Myocyte (in vitro differentiated cells): ENCODE data around the gene SNRPA1. TPM values are rescaled to one million over a fixed set of nuclear protein-coding genes. Genes with fewer than 3 reads are reported as not detected.
A peak's percentile ranks its signal among the peaks of the same experiment; 100 is the strongest.
"Not testable (repeated sequence)": the region's sequence is repeated elsewhere in the genome, so short reads cannot be mapped to it uniquely, and the experiment has no call there.

Experiments used
- DNase-seq: peaks from one replicate; pipeline ENCODE4 v3.0.0-alpha.2; 2012; ENCODE audit warnings: low read depth
- total RNA-seq: library from RNA; depleted of rRNA; stranded (reverse); fragments of >200 nt; gene quantifications from 2 replicates; pipeline ENCODE4 v1.2.3, GENCODE V29; 2014

Gene SNRPA1
- total RNA-seq, 1 donor from 2014 or later = 15.4 TPM

DNA sequence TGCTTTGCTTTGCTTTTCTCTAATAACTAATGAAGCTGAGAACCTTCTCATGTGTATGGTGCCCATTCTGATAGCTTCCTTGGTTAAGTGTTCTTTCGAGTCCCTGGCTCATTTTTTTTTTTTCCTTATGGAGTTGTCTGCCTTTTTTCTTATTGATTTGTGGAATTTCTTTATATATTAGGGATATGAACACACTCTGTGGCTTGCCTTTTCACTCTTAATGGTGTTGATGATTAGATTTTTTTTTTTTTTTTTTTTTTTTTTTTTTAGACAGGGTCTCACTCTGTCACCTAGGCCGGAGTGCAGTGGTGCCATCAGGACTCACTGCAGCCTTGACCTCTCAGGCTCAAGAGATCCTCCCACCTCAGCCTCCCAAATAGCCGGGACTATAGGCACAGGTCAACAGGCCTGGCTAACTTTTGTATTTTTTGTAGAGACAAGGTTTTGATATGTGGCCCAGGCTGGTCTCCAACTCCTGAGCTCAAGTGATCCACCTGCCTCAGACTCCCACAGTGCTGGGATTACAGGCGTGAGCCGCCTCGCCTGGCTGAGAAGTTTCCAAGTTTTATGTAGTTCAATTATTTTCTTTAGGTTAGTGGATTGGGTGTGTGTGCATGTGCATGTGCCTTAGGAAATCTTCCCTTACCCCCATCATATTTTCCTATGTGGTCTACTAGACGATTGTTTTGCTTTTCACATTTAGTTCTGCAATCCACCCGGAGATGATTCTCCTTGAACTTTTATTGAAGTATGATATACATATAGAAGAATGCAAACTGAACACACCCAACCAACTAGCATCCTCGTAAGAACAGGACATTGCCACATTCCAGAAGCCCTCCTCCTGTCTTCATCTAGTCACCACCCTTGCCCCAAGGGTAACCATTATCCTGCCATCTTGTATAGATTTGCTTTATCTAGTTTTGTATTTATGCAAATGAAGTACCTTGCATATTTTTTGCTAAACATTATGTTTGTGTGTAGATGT is 1.7 kb upstream of the SNRPA1 start:
- DNase-seq = no peak

DNA sequence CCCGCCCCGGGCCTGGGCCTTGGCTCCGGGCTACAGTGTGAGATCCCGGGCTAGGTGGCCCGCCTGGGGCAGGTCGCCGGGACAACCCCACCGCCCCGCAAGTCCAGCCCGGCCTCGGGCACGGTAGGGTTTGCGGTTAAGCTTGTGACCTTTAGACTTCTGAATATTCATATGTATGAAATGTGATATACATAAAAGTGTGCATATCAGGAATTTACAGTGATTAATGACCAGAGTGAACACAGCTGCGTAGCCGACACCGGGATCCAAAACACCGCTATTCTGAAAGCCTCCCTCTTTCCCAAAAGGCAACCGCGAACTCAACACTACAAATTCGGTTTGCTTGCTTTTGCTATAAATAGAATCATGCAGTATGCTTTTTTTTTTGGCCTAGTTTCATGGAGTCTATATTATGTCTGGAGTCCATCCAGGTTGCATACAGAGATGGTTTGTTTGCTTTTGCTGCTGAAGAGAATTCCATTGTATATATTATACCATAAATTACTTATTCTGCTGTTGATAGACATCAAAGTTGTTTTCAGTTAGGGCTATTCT is 636 bp upstream of the SNRPA1 start:
- DNase-seq = no peak

DNA sequence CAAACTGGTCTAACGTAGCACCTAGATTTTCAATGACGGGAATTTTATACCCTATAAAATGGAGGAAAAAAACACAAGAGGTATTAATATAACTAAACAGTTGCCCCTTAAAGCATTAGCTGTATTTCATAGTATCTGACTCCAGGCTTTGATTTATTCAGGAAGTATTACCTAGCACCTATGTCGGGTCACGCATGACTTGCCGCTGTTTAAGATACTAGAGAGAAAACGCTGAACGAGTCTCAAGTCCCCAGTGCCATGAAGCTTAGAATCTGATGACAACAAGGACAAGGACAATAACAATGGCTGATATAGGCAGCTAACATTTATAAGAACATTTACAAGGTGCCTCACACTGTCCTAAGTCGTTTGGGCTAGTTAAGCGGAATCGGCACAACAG is 1.9 kb downstream of the SNRPA1 start:
- no peak for DNase-seq

DNA sequence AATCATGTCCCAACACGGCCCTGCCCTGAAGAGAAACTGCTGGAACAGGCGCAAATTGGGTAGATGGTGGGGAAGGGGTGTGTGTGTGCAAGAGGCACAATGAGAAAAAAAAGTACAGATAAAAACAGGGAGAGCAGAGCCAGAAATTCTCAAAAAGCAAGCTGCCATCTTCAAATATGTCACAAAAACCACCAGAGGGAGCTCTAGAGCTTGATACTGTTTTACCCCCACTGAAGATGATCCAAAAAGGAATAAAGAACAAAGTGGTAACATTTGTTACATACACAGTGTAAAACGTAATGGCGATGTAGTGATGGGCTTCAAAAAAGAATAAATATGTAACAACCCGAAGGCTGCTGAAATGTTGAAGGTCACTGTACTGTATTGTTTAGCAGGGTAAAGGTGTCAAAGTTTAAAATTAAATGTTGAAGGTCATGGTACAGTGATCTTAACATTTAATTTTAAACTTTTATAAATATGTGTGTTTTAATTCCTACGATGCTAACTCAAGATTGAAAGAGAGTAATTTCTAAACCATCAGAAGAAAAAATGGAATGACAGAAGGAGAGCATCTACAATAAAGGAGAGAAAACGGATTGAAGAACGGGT is 6.0 kb downstream of the SNRPA1 start:
- DNase-seq = peak; percentile 49

DNA sequence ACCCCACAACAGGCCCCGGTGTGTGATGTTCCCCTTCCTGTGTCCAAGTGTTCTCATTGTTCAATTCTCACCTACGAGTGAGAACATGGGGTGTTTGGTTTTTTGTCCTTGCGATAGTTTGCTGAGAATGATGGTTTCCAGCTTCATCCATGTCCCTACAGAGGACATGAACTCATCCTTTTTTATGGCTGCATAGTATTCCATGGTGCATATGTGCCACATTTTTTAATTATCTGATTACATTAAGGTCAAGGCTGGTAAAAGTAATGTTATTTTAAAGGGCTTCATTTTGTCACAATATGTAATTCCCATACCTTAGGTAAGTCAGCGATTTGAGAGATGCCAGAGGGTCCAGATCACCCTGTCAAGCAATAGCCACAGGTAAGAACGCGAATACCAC is 7.7 kb downstream of the SNRPA1 start:
- not testable (repeated sequence) for DNase-seq

DNA sequence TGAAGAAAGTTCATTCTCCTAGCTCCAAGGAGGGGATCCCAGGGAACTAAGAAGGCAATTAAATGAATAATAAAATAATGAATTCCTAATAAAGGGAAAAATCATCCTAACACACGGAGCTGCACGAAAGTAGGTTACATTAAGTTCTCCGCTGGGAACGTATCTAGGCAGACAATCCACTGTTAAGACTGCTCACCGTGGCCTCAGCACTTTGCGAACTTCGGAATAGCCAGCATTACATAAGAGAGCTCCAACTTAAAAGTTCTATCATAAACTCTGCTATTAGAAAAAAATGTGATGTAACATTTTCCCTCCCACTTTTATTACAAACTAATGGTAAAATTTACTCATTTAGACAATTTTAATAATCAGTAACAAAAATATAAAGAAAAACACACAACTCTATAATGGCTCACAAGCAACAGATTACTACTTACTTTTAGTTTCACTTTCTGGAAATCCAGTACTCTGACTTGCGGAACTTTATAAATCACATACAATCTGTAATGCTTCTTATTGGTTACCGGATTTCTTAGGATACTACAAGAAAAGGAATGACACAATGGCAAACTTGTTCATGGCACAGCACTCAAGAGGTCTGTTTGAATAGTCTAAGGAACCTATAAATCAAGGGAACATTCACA is 8.5 kb downstream of the SNRPA1 start:
- DNase-seq = no peak

DNA sequence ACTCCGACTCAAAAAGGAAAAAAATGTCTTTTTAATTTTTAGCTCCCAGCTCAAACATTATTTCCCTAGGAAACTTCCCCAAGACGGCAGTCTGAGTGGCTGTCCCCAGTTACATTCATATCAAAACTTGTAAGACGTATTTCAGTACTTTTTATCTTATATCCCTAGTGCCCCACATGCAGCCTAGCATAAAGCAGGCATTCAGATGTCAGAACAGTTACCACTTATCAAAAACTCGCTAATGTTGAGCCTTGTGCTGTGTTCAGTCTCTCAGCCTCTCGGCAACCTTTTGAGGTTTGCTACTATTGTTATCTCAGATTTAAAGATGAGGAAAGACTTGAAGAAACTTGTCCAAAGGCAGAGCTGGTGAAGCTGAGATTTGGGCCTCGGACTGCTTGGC is 11.1 kb downstream of the SNRPA1 start:
- no peak for DNase-seq

DNA sequence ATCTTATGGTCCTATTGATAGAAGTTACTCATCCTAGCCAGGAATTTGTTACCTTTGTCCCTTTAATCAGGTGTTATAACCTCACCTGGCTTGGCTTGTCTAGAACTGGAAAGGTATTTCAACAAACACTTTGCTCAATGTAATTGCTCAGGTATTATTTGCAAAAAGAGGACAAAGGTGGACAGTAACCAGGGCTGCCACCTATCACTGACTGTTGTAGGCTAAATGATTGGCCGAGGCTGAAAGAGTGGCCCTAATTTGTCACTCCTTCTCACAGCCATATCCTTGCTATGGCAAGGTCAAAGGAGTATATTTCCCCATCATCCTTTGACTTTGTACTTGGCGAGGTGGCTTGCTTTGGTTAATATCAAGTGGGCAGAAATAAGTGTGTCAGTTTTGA is 15.0 kb downstream of the SNRPA1 start:
- no peak for DNase-seq

DNA sequence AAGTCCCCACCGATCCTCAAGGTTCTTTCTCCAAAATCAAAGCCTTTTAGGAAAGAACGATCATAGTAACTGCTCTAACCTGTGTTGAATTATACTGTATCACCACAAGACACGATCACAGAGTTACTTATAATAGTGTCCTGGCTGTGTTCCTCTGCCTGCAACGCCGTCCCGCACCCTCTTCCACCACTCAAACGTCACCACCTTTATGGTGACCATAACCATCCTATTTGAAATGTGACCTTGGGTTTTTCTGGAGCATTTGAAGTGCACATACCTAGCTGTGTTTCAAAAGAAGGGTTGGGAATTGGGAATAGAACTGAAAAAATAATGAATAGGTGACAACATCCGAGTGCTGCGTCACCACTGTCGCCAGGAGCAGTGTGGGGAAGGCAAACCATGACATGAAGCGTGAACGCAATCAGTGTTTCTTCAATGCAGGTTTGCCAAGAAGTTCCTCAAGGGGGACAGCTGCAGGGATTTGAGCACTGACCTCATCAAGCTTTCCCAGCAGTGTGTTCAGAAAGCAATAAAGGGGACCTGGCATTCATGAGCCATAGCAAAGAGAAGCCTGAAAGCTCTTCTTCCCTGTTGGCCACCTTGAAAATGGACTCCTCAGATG is 17.0 kb downstream of the SNRPA1 start:
- peak; percentile 70 for DNase-seq

DNA sequence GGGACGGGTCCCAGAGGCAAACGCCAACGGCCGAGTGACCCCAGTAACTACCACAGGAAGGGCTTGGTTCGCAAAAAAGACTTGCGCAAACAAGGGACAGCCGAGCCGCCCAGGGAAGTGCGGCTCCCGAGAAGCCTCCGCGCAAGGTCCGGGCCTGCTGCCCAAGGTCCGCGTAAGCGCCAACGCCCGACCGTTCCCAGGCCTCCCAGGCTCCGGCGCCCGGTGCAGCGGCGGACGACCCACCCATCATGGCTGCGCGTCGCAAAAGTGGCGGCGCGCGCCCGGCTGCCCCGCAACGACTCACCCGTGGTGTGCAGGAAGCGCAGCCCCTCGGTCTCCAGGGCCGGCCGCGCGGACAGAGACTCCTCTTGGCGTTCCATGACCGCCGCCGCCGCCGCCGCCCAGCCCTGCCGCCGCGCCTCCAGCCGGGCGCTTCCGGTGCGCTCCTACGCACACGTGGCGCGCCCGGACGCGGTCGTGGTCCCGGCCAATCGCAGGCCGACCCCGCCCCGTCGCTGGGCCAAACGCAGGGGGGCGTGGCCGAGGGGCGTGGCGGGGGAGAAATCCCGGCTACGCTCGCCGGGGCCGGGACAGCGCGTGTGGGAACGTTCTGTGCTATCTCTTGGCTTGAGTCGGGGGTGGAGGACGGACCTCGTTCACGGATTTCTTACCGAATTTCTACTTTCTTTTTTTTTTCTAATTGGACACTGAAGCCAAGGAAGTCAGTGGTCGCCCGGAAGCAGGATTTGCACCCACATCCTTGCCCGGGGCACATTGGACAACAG is 17.8 kb downstream of the SNRPA1 start, which contains the start of gene SELENOS:
Gene SELENOS, minus strand, starts transcription at position 448 of the 785 bp plus-strand sequence. Its CDS starts 68 bp downstream, at position 380.
- peak; percentile 92 for DNase-seq

DNA sequence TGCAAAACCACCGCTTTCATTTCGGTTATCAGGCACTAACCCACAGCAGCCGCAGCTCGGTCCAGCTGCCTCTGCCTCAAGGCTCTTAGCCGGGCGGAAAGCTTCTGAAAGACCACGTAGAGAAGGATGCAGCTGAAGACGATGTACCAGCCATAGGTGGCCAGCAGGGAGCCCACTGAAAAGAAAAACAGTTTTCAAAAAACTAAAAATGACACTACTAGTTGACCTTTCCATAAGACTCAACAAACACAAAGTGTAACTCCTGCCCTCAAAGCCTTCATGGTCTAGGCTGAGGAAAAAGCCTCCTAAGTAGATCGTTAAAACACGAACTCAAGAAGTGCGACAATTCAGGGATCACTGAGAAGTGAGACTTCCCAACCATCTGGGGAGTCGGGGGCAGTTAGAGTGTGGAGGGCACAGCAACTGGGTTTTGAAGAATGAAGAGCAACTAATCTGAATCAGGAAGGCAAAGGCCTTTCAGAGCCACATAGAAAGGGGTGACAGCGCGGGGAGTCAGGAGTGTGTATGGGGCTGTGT is 18.5 kb downstream of the SNRPA1 start:
- DNase-seq = peak; percentile 57

DNA sequence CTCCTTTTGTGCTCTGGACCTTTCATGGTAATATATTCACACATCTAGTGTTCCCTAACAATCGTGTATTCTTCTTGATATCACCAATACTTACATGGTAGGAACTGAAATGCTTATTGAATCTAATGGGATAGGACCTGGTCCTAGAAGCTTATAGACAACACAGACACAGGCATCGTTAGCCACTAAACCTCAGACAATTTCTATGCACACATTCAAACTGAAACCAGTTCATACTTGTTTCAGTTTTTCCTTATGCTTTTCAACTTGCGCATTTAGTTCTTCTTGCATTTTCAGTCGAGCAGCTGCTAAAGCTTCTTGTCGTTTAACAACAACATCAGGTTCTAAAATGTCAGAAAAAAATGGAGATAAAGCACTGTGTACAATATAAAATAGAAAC is 20.0 kb downstream of the SNRPA1 start:
- no peak for DNase-seq

DNA sequence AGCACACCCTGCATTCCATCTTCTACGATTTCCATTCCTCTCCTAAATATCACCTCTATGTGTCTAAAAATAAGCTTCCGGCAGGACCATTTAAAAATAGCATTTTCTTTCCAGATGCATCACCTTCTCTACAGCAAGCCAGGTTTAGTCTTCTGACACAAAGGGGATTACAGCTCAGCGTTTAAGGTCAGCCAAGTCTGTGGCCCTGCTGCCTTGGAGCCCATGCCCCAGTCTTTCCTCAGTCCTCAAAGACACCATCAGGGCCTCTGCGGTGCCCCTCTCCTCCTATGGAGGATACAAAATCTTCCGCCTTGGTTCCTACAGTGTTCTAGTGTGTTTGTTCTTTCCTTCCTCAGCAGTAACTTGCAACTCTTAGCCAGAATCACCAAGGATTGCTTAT is 21.5 kb downstream of the SNRPA1 start:
- DNase-seq = no peak

DNA sequence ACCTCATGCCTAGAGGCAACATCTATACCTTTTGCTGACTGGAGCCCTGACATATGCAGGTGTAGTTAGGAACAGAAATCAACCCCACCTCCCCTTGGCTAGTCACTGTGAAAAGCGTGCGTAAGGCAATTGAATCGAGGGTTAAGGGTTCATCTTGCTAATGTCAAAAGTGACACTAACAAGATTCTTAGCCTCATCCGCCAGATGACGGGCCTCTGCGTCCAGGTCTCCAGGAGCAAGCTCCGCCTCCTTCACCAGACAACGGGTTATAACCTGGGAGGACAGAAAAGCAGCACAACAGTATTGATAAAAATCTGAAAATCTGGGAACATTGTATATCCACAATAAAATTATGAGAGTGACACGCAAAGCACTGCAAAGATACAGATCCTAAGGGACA is 22.5 kb downstream of the SNRPA1 start:
- DNase-seq = no peak

DNA sequence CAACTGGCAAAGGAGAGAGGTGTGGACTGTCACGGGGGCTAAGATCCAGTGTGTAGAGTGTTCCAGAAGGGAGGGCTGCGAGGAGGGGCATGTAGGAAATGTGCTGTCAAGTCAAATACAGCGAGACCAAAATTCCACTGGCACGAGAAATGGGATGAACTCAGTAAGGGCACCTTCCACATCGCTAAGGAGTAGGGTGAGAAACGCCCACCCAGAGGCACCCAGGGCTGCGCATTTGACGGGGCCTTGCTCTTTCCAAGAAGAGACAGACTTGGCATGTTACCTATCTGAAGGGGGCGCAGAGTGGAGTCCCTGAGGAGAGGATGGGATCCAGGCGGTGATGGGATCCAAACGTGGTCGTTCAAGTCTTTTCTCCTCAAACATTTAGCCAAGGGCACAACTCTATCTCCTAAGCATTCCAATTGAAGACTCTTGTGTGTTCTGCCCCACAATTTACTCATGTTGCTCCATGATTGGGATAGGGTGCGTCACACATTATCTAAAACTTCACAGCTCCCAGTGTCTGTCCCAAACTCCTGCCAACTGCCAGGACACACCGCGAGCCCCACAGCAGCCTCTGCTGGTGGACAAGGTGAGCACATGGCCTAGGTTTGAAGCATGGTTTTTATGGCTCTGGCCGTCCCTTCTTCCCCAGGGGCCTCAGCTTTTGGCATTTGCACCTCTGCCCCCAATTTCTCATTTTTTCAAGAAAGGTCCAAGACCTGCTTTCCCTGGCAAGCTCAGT is 25.4 kb downstream of the SNRPA1 start:
- DNase-seq = no peak

DNA sequence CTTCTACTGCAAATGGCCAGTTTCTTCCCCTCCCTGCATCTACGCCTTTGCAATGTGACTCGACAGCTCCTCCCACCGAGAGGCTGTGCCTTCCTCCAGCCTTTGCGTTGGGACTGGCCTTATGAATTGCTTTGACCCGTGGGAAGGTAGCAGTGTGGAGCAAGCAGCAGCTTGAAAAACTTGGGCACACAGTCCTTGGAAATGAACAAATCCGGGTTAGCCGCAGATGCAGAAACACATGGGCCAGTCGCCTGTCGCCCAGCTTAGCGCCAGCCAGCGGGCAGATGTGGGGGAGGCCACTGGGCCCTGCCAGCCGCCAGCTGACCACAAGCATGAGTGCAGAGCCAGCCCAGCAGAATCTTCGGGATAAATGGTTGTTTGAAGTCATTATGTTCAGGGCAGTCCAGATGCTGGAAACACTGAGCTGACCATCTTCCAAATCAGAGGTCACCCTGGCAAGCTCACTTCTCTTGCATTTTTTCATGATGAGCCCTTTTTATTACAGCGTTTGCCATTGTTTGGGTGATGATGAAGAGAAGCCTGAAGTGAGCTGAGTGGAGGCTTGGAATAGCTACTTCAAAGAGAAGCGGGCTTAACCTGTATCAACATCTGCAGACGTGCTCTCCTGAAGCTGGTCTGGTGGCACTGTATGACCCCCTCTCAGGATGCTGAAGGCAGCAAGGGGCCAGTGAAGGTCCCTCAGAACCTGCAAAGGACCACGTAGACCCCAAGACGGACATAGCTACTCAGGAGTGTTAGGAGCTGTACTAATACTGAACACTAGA is 27.5 kb downstream of the SNRPA1 start:
- DNase-seq = peak; percentile 81

DNA sequence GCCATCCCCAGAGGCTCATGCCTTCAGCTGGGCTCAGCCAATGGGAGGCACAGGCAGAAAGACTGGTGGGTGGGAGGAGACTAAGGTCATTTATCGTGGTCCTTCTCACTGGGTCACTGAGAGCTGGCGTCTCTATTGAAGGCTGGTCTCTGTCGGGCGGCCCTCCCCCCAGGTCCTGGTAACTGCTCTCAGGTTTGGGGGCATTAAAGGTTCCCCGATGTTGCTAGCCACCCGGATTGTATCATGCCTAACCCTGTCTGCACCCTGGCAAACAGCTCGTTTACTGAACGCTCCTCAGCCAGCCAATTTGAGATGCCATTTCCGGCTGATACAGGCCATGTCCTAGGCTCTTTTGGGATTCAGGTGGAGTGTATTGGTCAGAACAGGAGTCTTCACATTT is 28.3 kb downstream of the SNRPA1 start:
- no peak for DNase-seq

DNA sequence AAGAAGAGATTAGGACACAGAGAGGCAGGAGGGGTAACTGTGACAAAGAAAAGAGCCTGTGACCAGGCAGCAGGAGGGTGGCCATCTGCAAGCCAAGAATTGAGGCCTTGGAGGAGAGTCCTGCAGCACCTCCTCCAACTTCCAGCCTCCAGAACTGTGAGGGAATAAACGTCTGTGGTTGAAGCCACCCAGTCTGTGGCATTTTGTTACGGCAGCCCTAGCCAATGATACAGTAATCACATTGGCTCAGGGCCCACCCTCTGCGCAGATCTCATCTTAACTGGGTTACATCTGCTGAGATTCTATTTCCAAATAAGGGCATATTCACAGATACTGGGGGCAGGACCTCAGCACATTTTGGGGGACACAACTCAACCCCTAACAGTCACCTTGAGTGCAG is 29.0 kb downstream of the SNRPA1 start:
- DNase-seq = no peak
